Stimulated activated CD4-positive, alpha-beta T cell treated with anti-CD3 and anti-CD28 coated beads, Interleukin-12 subunit alpha, Interleukin-12 subunit beta, amount 100 ng/mL, for 48 hours (primary cell): ENCODE results near the gene EBF3.

Experiments
- DNase-seq, 3 donors: peaks; one replicate each; pipeline ENCODE4 v3.0.0-alpha.2; 2020; ENCODE audit warnings: low read depth in 2 of 3, low spot score in 1 of 3

The EBF3 gene

DNA sequence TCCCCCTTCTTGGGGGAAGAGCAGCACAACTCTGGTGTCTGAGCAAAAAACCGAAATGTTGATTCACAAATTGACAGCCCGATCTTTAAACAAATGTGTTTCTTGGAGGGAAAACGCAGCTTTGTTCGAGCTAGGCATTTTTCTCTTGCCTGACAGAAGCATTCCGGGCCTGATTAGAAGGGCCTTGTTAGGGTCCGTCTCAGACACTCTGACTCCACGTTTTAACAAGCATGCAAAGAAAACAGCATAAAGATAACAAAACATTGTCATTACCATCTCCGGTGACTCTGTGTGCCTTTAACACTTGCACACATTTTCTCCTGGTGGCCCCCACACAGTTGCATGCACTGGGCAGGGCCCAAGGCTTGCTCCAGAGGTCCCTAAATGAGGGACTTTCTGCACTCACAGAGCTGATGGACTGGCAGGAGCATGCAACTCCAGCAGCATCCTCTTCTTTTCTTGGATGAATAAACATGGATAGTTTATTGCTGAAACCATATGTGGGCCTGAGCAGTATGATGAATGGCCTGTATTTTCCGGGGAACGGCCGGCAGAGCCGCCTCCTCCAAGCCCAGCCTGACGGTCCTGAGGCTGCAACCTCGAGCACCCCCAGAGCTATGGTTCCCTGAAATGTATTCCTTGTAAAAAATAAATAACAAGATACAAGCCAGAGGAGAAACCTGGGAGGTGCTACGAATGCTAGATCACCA lies 50.9 kb downstream of the EBF3 start:
- no peak for DNase-seq

DNA sequence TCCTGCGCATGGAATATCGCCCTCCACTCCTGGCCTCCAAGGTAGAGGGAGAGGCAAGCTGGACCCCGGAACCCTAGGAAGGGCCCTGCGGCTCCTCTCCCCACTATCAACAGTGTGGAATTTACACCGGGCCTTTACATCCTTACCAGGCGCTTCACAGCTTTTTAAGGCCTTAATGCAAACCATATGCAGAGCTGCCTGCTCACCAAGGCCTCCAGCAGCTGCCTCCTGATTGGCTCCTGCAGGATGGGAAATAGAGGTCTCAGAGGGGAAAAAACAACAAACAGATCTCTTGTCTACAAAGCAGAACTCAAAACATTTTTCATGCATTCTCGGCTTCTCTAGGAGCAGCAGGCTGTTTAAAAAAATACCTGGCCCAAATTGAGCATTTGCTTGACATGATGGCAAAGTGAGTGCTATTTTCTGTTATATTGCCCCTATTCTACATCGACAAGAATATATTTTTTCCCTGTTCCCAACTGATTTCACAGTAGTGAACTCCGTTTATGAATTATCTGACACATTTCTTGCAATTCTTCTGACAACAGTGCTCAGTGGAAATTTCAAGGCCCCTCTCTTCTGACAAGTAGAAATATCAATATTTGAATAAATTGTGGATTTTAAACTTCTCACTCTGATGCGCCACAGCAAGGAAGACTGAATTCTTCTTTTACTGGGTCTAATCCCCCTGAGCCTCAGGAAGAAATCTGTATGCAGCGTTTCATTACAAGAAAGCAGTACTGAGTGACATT lies 51.7 kb downstream of the EBF3 start:
- no peak for DNase-seq

DNA sequence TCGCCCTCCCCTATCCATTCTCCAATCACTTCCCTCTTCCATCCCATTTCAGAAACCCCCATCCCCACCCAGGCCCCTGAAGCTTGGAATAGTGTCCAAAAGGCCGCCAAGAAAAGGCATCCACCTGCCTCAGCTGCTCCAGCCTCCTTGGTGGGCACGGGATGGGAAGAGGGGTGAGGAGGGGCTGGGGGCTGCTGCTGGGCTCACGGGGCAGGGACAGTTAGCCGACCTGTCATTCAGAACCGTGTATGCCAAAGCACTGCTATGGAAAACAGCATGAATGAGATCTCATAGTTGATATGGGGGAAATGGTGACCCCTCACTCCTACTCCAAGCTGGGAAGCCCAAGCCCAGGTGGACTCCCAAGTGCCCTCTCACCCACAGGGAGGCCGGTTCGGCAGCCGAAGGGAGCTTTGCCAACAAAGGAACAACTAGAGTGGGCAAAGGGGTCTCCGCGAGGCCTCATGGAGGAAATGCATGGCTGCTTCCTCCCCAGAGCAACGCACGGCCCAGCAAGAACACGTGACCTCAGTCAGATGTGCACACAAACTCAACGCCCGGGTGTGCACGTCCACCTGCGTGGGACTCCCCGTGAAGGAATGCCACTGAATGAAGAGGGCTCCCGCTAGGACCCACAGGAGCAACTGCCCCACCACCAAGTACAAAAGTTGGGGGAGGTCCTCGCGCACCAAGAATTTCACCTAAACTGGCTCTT lies 52.5 kb downstream of the EBF3 start:
- DNase-seq: no peak

DNA sequence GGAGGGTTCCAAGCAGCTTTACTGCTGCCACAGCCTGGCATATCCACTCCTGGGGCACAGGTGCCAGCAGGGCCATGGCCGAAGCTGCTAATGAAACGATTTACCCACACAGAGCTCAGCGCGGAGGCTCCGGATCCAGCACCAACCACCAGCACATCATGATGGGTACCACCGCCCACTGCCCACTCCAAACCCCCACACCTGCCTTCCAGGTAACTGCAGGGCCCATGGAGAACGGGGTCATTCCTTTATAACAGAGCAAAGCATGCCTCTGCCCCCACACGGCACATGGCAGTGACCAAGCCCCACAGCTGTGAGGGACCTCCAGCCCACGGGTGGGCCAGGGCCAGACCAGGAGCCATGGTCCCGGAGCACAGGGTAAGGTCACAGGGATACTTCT lies 53.2 kb downstream of the EBF3 start:
- DNase-seq: no peak

DNA sequence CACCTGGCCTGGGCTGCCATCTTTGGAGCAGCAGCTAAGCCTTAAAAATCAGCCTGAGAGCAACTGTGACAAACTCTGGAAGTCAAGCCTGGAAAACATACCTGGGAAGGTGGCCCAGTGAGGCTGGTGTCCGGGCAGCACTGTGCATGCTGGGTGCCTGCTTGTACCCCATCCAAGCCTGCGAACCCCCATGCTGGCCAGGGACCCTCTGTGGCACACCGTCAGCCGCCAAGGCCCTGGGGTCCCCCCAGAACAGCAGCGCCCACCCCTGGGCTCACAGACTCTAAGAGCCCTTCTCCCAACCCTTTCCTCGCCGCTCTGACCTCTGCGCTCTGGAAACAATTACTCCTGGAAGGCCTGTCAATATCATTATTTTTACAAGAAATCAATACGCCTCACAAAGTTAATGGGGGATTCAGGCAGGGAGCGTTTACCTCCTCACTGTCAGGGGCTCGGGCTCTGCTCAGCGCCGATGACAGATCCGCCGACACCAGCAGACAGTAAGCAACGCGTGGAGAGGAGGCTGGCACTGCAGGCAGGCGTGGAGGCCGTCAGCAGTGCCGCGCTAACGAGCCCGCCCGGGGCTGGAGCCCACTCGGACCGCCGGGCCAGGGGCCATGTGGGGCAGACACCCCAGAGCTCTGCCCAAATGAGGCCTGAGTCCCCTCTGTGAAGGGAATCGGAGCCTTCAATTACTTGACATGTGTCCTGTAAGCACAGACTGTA lies 54.4 kb downstream of the EBF3 start:
- DNase-seq: no peak

DNA sequence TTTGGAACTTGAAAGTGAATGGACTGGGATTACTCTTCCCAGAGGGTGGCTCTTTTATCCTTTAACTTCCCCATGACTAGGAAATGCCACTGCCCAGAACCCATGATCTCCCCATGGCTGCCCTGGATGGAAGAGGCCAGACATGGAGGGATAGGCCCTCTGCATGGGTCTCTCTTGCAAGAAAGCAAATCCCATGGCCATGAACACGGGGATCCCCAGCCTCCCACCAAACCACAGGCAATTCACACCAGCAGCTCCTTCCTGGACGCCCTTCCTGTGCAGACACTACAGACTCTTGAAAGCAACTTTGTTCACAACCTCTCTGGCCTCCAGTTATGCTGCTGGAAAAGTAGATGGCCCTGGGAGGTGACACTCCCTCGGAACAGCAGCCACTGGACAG lies 55.0 kb downstream of the EBF3 start:
- DNase-seq: no peak

DNA sequence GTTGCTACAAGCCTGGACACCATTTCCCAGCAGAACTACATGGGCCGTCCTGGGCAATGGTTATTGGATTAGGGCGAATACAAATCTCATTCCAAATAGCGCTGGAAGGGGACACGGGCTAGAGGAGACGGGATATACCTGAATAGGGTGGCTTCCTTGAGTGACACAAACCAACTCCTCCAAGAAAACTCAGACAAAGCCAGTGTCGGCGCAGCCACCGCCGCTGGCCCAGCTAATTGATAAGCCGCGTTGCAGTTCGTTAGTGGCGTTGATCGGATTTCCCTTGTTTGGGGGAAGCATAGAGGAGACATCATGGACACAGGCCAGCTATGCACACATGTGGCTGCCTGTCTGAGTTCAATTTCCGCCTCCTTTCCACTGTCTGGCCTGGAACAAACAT lies 55.7 kb downstream of the EBF3 start:
- no peak for DNase-seq

DNA sequence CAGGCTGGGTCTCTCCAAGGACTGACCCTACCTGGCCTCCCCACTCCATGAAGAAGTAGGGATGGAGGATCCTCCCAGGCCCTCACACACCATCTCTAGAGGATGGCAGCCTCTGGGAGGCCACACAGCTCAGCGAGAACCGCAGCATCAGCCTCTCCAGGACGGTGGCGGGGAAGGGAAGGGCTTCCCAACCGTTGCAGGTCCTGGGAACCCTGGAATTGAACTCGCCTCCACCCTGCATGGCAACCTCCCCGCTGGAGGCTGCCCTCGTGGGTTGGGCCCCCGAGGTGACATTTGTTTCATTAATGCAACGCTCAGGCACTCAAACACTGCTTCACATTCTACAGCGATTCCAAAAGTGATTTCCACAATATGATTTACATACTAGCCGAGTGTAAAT lies 58.5 kb downstream of the EBF3 start:
- no peak for DNase-seq

DNA sequence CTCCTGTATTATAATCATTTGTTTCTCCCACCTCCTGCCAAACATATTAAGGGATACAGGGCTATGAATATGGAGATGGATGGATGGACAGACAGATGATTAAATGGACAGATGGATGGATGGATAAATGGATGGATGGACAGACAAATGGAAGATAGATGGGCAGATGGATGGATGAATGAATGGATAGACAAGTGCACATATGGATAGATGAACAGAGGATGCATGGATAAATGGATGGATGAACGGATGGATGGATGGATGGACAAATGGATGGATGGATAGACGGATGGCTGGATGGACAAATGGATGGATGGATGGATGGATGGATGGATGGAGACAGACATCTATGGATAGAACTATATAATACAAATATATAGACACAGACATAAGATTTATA lies 59.8 kb downstream of the EBF3 start:
- DNase-seq: no peak

DNA sequence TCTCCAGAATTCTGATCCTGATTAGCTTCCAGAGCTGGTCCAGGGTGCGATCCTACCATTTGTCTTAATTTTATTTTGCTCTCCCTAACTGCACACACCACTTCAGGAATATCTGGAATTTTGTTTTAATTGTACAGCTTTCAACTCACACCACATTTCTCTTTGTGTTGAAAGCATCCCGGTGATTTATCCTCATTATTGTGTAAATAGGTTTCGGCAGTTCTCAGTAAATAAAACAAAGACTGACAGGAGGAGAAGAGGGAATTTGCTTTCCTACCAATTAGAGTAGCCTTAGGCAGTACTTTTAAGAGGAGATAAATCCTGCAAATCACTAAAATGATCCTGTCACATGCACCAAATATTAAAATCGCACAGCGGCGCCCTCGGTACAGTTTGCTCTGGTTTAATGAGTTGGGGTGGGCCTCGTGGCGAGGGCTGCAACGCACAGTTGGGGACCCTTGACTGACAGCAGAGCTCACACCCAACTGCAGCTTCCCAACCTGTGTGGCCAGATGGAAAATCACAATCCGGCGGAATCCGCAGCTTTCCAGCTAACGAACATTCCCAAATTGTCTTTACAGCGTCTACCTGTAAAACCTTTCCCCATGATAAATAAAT lies 62.6 kb downstream of the EBF3 start:
- no peak for DNase-seq

DNA sequence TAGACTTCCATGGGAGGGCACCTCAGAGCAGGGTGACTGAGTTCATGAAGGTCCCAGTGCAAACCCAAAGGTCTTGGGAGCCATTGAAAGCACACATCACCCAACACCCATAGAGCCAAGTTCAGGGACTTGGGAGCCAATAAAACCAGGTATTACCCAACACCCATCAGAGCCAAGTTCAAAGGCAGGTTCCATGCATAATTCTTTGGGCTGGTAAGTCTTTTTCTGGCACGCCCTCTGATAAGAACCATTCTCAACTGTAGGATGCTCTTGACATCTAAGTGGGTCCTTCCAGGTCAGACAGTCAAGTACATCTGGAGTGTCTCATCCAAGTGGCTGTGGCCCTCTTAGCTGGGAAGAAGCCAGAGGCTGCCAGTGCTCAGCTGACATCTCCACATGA lies 63.2 kb downstream of the EBF3 start:
- no peak for DNase-seq

DNA sequence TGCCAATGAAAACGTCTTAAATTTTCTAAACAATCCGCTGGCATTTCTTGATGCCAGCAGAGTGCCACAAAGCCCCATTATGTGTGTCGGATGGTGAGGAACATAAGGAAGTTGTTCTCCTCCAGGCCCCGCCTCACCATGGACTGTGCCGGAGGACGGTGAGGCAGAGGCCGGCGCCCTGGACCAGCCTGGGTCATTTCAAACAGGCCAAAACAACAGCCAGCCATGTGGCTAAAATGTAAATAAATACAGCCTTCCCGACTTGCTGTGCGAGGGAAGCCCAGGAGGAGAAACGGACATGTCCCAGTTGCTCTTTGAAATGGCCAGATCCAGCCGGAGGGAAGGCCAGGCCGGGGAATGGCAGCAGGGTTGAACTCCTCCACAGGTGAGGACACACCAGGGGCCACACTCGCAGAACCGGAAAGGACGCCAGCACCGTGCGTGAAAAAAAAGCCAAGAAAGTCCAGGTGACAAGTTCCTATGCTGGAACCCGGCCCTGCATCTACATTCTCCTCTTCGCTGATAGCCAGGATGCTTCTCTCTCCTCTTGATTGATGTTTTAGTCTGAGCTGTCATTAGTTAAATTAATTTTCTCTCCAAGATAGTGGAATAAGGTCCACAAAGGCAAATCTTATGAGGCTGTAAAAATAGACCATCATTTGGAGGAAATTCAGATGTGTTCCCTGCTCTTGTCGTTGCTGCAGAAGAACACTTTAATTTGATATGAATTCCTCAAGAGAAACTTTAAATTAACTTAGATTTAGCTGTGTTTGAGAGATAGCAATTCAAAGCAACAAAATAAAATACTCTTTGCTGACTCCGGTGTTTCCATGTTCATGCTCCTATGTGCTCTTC lies 64.6 kb downstream of the EBF3 start:
- DNase-seq: no peak

DNA sequence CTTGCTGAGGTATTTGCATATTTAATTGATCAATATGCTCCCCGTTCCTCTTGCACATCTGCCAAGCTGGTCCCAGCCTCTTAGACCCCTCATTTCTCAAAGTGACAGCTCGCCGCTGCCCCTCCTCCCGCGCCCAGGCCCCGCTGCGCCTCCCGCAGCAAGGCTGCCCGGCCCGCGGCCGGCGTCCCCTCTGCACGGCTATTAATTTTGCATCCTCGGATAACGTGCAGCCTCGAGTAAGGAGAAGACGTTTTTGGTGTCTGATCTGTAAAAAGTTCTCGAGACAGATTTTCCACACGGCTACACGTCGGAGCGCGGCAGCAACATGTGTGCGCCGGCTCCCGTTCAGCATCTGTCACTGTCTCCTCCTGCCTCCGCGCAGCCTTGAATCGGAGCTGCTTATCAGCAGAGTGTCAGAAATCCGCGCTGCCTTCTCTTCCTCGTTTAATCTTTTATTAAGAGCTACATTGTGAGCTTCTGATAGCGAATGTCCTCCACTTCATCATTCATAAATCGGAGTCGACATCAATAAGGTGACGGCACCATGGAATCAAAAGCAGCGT lies 65.3 kb downstream of the EBF3 start:
- no peak for DNase-seq

DNA sequence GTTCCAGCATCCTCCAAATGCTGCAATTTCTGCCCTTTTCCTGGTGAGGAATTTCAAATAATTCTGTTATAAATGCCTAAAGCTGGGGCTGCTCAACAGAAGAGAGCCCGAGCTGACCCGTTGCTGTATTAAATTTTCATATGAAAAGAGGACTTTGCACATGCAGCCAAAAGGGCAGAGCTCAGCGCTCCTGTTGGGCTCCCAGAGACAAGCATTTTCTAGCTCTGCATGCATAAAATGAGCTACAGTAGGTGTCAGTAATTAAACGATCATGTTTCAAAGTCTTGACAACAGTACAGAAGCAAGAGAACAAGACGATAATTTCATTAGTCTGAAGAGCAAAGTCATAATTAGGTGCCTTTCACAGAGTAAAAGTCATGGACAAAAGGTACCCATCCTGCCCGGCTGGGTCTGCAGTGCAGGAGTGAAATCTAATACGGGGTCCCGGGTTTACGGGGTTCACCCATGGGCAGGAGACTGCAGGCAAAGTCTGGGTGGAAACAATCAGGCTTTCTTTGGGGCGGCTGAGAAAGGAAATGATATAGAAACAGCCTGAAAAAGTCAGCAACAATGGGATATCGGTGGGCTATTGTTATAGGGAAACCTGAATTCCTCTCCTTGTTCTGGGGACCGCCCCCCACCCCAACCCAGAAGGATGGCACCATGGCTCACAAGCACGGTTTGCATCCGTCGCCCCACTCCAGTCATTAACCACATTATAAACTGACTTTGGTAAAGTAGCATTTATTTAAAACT lies 66.0 kb downstream of the EBF3 start:
- DNase-seq: no peak

DNA sequence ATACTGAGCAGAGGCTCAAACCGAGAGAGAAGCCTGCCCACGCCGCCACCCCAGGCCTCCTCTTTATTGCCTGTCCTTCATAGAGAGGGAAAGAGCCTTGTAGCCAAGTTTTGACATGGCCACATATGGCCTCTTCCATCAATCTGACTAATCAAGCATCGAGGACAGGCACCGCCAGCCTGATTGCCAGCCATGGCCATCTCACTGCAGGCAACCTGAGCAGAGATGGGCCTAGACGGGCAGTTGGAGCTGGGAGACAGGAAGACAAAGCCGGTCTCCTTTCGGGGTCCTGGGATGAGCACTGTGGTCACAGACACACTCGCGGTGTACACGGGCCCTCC lies 67.2 kb downstream of the EBF3 start:
- DNase-seq: no peak

DNA sequence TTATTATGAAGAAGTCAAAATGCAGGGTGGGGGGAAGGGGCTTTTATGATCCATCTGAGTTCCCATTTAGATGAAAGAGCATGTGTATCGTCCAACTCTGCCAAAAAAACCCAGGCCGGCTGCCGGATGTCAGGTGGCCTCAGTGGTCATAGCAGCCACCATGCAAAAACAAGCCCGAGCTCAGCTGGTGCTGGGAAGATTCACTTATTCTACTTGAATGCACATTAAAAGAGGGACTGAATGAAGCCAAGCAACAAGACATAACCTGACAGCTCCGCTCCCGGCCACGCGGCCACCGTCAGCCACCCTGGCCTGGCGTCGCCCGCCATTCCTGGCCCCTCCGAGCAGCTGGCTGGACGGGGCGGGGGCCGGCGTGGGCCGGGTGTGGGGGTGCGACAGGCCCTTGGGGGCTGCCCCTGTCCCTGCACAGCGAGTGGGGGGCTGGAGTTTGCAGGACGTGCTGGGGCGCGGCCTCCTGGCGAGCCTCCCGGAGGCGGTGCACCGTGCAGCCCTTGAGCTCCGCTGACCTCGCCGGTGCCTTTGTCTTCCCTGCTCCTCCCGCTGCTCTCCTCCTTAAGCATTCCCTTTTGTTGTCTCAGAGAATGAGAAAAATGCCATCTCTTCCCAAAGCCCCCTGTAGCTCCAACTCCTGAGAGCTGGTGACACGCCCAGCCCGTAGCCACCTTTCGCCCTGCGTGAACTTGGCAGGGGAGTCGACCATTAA lies 67.8 kb downstream of the EBF3 start:
- DNase-seq: no peak

DNA sequence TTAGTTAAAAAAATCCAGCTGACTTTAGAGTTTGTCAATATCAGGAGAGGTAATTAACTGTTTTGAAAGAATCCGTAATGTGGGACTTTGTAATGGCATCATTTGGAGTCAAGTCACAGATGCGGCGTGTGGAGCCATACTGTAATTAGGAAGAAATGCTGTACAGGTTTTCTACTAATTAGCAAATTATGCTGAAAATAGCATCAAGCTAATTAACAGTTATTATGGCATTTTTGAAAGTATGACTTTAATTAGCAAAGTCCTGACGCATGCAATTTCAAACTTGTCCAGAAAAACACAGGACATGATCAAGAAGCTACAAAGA lies 68.3 kb downstream of the EBF3 start:
- DNase-seq: no peak

DNA sequence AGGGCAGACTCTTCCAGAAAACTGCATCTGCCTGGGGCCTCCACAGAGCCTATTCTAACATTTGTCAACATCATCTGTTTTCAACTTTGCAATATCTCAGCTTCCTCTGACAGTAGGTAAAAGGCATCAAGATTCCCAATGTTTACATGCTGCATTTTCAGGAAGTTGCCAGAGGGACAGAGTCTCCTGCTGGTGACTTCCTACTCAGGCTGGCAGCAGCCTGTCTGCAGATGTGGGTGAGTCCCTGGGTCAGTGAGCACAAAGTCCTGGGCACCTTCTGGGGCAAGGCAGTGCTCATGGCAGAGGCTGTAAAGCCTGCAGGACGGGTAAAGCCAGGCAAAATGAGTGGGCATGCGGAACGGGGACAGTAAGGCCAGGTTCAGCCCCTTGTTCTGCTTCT lies 69.4 kb downstream of the EBF3 start:
- DNase-seq: no peak
